Right lobe of liver (tissue), 4 donors: Measurements from ENCODE around the gene CDH4.

Source experiments
- CTCF ChIP-seq, 4 donors: fragments of 200-600 bp in 3 of 4; fragments of 450-650 bp in 1 of 4; IDR thresholded peaks; one replicate each; pipeline versions ENCODE4 v1.5.1 to v1.8.0; 2016 to 2022; ENCODE audit warnings: antibody characterized with exemption in 4 of 4, mild to moderate bottlenecking in 2 of 4
- POLR2A ChIP-seq: fragments of 450-650 bp; IDR thresholded peaks from one replicate; pipeline ENCODE4 v1.6.1; 2017; ENCODE audit warnings: antibody characterized with exemption, mild to moderate bottlenecking
- donor health status: DM: no; HTN: no; CAD: no.
- donor health status: DM: no; HTN: no; CAD: no.
- donor health status: DM: no; HTN: yes; CAD: no.

DNA sequence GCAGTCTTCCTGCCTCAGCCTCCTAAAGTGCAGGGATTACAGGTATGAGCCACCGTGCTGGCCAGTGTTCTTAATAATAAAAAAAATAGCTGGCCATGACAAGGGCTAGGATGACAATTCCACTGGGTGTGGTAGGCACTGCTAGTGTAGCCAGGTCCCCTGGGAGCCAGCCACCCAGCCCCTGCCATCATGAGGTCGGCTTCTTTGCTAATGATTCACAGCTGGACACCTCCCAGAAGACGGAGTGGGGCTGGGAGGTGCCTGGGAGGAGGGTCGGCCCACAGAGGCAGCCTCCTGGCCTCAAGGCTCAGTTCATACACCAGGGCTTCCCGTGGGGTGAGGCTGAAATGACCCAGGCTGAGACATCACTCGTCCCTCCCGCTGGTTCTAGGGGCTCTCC is 583.2 kb downstream of the CDH4 start:
- no peak for TF ChIP-seq CTCF (IDR thresholded peaks at IDR 0.05)
- TF ChIP-seq POLR2A: no peak
